Measurements from ENCODE around the gene ART3.
"Not testable (repeated sequence)": the region's sequence is repeated elsewhere in the genome, so short reads cannot be mapped to it uniquely, and the experiment has no call there.

Gene ART3, protein sequence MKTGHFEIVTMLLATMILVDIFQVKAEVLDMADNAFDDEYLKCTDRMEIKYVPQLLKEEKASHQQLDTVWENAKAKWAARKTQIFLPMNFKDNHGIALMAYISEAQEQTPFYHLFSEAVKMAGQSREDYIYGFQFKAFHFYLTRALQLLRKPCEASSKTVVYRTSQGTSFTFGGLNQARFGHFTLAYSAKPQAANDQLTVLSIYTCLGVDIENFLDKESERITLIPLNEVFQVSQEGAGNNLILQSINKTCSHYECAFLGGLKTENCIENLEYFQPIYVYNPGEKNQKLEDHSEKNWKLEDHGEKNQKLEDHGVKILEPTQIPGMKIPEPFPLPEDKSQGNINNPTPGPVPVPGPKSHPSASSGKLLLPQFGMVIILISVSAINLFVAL

DNA sequence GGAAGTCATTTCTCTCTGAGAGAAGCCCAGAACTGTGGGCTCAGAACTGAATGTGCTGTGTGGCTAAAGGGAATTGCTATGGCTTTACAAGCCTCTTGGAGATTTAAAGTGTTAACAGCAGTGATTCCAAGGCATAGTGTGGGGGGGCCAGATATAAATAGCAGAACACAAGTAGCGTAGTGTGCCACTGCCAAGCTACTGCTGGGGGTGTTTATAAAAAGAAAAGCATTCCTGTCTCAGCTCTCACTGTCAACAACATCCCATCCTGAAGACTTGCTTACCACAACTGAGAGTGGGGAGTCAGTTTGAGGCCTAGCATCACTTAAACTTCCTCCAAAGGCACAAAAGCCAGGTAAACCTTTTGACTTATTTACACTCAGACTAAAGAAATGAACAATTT lies at the start of gene ART3:
TSS of gene ART3 (plus strand) at position 242 of the 400 bp plus-strand sequence. CDS start 1,181 bp downstream, outside the sequence.
- no peak within 1 kb of the TSS for H3K4me3 Mint-ChIP-seq
- intact Hi-C loops (cut with micrococcal nuclease) = no loop called here
- no peak within 1 kb of the TSS for H3K27ac Mint-ChIP-seq
- H3K9me3 Mint-ChIP-seq = no peaks in the 10 kb centered on the region
- H3K36me3 Mint-ChIP-seq (ENCODE audit: low read depth) = no peaks in the 10 kb centered on the region
- peaks cover 5% of the 10 kb centered on the region for H3K4me1 Mint-ChIP-seq (ENCODE audit: low read depth)
- H3K27me3 Mint-ChIP-seq = peaks cover 4% of the 10 kb centered on the region

- intact Hi-C loops (cut with micrococcal nuclease) = no loop called here
- Mint-ChIP-seq H3K36me3 (ENCODE audit: low read depth) (no peaks in the 10 kb centered on the region), H3K4me1 (ENCODE audit: low read depth) (peaks cover 27% of the 10 kb centered on the region), H3K27ac (peak overlapping the region; percentile 48), H3K9me3 (no peaks in the 10 kb centered on the region), H3K27me3 (no peaks in the 10 kb centered on the region), H3K4me3 (peak overlapping the region; percentile 39)
These were observed 46.2 kb upstream of the ART3 start for GRCh38 chr4:76028350-76028765.

GRCh38 chr4:76029300-76029699 lies 45.2 kb upstream of the ART3 start:
- Mint-ChIP-seq H3K27me3 (no peaks in the 10 kb centered on the region), H3K9me3 (no peaks in the 10 kb centered on the region), H3K36me3 (ENCODE audit: low read depth) (no peaks in the 10 kb centered on the region), H3K4me1 (ENCODE audit: low read depth) (peaks cover 21% of the 10 kb centered on the region), H3K4me3 (no peak overlapping the region), H3K27ac (no peak overlapping the region)
- intact Hi-C loops (cut with micrococcal nuclease) = no loop called here

GRCh38 chr4:76035141-76035540 lies 39.4 kb upstream of the ART3 start:
- Mint-ChIP-seq H3K27ac (no peak overlapping the region), H3K4me1 (ENCODE audit: low read depth) (no peaks in the 10 kb centered on the region), H3K4me3 (no peak overlapping the region), H3K9me3 (no peaks in the 10 kb centered on the region), H3K36me3 (ENCODE audit: low read depth) (no peaks in the 10 kb centered on the region), H3K27me3 (no peaks in the 10 kb centered on the region)
- intact Hi-C loops (cut with micrococcal nuclease) = no loop called here

- Mint-ChIP-seq H3K36me3 (ENCODE audit: low read depth) (no peaks in the 10 kb centered on the region), H3K9me3 (no peaks in the 10 kb centered on the region), H3K4me3 (no peak within 1 kb of the TSS), H3K27me3 (no peaks in the 10 kb centered on the region), H3K4me1 (ENCODE audit: low read depth) (no peaks in the 10 kb centered on the region), H3K27ac (no peak within 1 kb of the TSS)
- intact Hi-C loops (cut with micrococcal nuclease) = no loop called here
These were observed 38.6 kb upstream of the ART3 start, which contains the start of gene CXCL11 for GRCh38 chr4:76035799-76036380. Gene CXCL11, minus strand, starts transcription at chr4:76036070. Its CDS starts 83 bp downstream, at chr4:76035987.

GRCh38 chr4:76036855-76037254 lies 37.7 kb upstream of the ART3 start:
- H3K4me3 Mint-ChIP-seq = no peak overlapping the region
- no peaks in the 10 kb centered on the region for H3K27me3 Mint-ChIP-seq
- intact Hi-C loops (cut with micrococcal nuclease) = no loop called here
- no peak overlapping the region for H3K27ac Mint-ChIP-seq
- H3K36me3 Mint-ChIP-seq (ENCODE audit: low read depth) = no peaks in the 10 kb centered on the region
- H3K9me3 Mint-ChIP-seq = no peaks in the 10 kb centered on the region
- no peaks in the 10 kb centered on the region for H3K4me1 Mint-ChIP-seq (ENCODE audit: low read depth)

DNA sequence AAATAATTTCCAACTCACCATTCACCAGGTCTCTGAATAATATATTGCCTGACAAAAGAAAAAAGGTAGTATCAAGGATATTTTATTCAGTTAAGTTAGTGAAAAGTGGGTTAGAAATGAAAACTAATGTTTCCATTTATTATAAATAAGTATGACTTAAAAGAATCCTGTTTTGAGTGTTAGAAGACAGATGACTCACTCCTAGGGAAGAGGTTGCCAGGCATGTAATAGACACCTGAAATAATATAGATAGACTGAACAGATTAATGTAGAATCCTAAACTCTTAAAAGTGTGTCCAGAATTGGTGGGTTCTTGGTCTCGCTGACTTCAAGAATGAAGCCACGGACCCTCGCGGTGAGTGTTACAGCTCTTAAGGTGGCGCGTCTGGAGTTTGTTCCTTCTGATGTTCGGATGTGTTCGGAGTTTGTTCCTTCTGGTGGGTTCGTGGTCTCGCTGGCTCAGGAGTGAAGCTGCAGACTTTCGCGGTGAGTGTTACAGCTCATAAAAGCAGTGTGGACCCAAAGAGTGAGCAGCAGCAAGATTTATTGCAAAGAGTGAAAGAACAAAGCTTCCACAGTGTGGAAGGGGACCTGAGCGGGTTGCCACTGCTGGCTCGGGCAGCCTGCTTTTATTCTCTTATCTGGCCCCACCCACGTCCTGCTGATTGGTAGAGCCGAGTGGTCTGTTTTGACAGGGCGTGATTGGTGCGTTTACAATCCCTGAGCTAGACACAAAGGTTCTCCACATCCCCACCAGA lies 32.1 kb upstream of the ART3 start:
- intact Hi-C loops (cut with micrococcal nuclease); H3K36me3 Mint-ChIP-seq (ENCODE audit: low read depth); H3K27me3 Mint-ChIP-seq; H3K9me3 Mint-ChIP-seq; H3K27ac Mint-ChIP-seq; H3K4me1 Mint-ChIP-seq (ENCODE audit: low read depth); H3K4me3 Mint-ChIP-seq: not testable (repeated sequence)

DNA sequence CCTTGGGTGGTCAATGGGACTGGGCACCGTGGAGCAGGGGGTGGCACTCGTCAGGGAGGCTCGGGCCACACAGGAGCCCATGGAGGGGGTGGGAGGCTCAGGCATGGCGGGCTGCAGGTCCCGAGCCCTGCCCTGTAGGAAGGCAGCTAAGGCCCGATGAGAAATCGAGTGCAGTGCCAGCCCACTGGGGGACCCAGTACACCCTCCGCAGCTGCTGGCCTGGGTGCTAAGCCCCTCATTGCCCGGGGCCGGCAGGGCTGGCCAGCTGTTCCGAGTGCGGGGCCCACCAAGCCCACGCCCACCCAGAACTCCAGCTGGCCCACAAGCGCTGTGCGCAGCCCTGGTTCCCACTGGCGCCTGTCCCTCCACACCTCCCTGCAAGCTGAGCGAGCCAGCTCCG lies 31.2 kb upstream of the ART3 start:
- intact Hi-C loops (cut with micrococcal nuclease); H3K4me1 Mint-ChIP-seq (ENCODE audit: low read depth); H3K36me3 Mint-ChIP-seq (ENCODE audit: low read depth); H3K9me3 Mint-ChIP-seq; H3K27me3 Mint-ChIP-seq; H3K4me3 Mint-ChIP-seq; H3K27ac Mint-ChIP-seq: not testable (repeated sequence)

- H3K27ac Mint-ChIP-seq; H3K9me3 Mint-ChIP-seq; intact Hi-C loops (cut with micrococcal nuclease): not testable (repeated sequence)
These were observed 29.8 kb upstream of the ART3 start for GRCh38 chr4:76044686-76045085.

GRCh38 chr4:76049860-76050416 lies 24.6 kb upstream of the ART3 start:
- H3K27ac Mint-ChIP-seq; intact Hi-C loops (cut with micrococcal nuclease); H3K27me3 Mint-ChIP-seq; H3K9me3 Mint-ChIP-seq; H3K4me1 Mint-ChIP-seq (ENCODE audit: low read depth); H3K4me3 Mint-ChIP-seq; H3K36me3 Mint-ChIP-seq (ENCODE audit: low read depth): not testable (repeated sequence)

More at GRCh38 chr4:76044686-76045085, 29.8 kb upstream of the ART3 start:
- not testable (repeated sequence) for H3K4me1 Mint-ChIP-seq (ENCODE audit: low read depth); H3K4me3 Mint-ChIP-seq; H3K27me3 Mint-ChIP-seq; H3K36me3 Mint-ChIP-seq (ENCODE audit: low read depth)

GRCh38 chr4:76050560-76051050 lies 23.9 kb upstream of the ART3 start:
- H3K27ac Mint-ChIP-seq; intact Hi-C loops (cut with micrococcal nuclease); H3K36me3 Mint-ChIP-seq (ENCODE audit: low read depth); H3K27me3 Mint-ChIP-seq; H3K4me1 Mint-ChIP-seq (ENCODE audit: low read depth); H3K9me3 Mint-ChIP-seq; H3K4me3 Mint-ChIP-seq: not testable (repeated sequence)

- Mint-ChIP-seq H3K4me3 (no peak overlapping the region), H3K36me3 (ENCODE audit: low read depth) (no peaks in the 10 kb centered on the region), H3K4me1 (ENCODE audit: low read depth) (peaks cover 3% of the 10 kb centered on the region), H3K27ac (no peak overlapping the region), H3K27me3 (no peaks in the 10 kb centered on the region), H3K9me3 (no peaks in the 10 kb centered on the region)
- intact Hi-C loops (cut with micrococcal nuclease) = no loop called here
These were observed 20.8 kb upstream of the ART3 start for GRCh38 chr4:76053730-76054129.

DNA sequence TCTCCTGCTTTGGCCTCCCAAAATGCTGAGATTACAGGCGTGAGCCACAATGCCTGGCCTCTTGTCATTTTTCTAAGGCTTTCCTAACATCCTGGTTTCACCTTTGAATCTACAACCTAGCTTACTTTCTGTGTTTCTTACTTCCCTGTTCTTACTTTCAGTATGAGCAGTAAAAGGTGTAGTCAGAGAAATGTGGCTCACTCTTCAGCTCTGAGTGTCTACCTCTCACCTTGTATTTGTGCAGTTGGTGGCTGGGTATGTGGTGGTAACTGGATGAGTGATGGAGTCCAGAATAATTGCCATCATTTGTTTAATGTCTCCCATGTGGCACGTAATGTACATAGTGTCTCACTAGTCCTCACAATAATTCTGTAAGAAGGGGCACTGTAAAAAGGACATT lies 19.5 kb upstream of the ART3 start:
- intact Hi-C loops (cut with micrococcal nuclease) = no loop called here
- no peak overlapping the region for H3K27ac Mint-ChIP-seq
- H3K27me3 Mint-ChIP-seq = no peaks in the 10 kb centered on the region
- no peaks in the 10 kb centered on the region for H3K9me3 Mint-ChIP-seq
- H3K4me3 Mint-ChIP-seq = no peak overlapping the region
- H3K4me1 Mint-ChIP-seq (ENCODE audit: low read depth) = peaks cover 13% of the 10 kb centered on the region
- H3K36me3 Mint-ChIP-seq (ENCODE audit: low read depth) = no peaks in the 10 kb centered on the region

DNA sequence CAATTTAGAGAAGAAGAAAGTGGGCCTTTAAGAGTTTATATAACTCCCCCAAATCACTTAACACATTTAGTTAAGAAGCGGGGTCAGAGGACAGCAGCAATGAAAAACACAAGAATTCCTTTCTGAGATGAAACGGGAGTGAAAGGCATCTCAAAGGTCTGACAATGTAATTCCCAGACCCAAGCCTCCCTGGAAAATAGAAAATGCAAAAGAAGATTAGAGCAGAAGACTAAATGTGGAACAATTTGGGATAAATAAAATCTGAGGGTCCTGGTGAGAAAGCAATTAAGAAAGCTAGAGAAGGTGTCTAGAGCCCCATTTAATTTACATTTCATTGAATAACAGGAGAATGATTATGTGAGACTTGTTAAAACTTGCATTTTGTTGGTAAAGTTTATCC lies 19.1 kb upstream of the ART3 start:
- Mint-ChIP-seq H3K36me3 (ENCODE audit: low read depth) (no peaks in the 10 kb centered on the region), H3K4me1 (ENCODE audit: low read depth) (peaks cover 17% of the 10 kb centered on the region), H3K9me3 (no peaks in the 10 kb centered on the region), H3K27me3 (no peaks in the 10 kb centered on the region), H3K27ac (no peak overlapping the region), H3K4me3 (no peak overlapping the region)
- intact Hi-C loops (cut with micrococcal nuclease) = no loop called here
